Inflammatory macrophage treated with lipopolysaccharide for 4 hours (primary cell): ENCODE data around the gene STARD13.

Experiments
- DNase-seq: peaks from one replicate; pipeline ENCODE4 v3.0.0-alpha.2; 2020

The STARD13 gene

GRCh38 chr13:33107361-33107760 is 178.2 kb downstream of the STARD13 start:
- DNase-seq: no peak

- no peak for DNase-seq
Measured at GRCh38 chr13:33106656-33107360, 178.7 kb downstream of the STARD13 start.

GRCh38 chr13:33105387-33106005 is 180.1 kb downstream of the STARD13 start:
- DNase-seq: peak; percentile 74

GRCh38 chr13:33103457-33103856 is 182.1 kb downstream of the STARD13 start:
- no peak for DNase-seq

DNA sequence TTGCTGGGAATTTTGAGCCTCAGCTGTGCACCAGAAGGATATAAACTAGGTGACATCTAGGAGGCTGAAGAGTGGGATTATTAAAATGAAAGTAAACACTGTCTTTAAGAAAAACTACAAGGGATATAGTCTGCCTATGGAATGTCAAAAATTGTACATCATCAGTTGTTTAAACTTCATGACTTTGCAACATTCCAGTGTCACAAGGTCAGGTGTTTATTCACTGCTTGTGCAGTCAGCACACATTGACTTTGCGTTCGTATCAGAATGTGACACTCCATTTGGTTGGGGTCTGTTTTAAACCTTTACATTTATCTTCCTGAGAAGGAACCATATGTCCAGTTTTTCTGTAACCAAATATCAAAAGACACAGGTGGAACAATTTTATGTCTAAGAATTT is 183.7 kb downstream of the STARD13 start:
- DNase-seq: no peak

GRCh38 chr13:33100886-33101285 is 184.7 kb downstream of the STARD13 start:
- no peak for DNase-seq

DNA sequence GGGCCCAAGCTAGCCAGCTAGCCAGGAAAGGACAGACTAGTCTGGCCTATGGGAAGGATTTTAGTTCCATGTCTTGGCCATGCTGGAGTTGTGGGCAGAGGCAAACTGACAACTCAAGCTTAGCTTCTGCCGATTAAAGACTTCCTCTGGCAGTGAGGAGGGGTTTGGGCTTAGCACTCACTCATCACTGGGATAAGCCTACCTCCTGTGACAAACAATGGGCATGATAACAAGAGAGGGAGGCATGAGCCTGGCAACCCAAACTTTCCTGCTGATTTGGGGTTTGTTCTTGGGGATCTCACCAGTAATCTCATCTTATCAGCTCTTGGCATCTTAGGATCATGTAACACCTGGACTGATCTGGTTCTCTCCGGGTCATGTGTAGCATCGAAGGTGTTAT is 185.7 kb downstream of the STARD13 start:
- DNase-seq: no peak

DNA sequence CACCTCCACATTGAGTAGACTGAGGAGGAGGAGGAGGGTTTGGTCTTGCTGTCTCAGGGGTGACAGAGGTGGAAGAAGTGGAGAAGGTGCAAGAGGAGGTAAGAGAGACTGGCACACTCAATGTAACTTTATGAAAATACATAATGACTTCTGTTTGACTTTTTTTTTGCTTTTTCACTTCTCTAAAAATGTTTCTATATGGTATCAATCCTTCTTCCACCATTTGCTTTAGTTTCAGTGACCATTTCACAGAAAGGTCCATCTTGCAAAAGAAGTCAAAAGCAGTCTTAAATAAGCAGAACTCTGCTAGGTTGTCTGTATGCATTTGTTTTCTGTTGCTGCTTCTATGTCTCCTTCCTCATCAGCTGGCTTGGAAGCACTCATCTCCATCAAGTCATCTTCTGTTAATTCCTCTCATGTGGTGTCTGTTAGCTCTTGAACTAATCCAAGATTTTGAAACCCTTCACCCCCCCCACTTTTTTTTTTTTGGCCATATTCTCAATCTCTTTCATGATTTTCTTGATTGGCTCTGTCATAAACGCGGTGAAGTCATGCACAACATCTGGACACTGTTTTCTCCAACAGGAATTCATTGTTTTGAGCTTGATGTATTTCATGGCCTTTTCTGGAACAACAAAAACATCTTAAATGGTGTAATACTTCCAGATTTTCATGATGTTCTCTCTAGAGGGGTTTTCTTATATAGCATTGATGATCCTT is 188.5 kb downstream of the STARD13 start:
- DNase-seq: peak; percentile 16

GRCh38 chr13:33092073-33092987 is 193.2 kb downstream of the STARD13 start:
- DNase-seq: no peak

DNA sequence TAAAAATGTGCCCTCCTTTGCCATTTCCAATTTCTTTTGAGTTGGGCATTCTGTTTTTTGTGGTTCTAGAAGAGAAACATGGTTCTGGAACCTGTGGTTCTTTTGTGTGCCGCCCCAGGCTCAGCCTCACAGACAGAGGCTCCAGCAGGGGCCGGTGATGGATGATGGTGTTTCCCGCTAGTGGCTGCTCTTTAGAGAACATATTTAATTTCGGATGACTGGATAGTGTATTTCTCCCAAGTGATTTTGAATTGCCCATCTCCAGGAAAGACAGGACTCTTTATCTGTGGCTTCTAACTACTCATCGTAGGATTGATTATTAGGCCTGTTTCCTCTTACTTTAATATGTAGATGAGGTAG is 194.2 kb downstream of the STARD13 start:
- DNase-seq: no peak

- DNase-seq: no peak
Measured at GRCh38 chr13:33090755-33091414, 194.7 kb downstream of the STARD13 start.

DNA sequence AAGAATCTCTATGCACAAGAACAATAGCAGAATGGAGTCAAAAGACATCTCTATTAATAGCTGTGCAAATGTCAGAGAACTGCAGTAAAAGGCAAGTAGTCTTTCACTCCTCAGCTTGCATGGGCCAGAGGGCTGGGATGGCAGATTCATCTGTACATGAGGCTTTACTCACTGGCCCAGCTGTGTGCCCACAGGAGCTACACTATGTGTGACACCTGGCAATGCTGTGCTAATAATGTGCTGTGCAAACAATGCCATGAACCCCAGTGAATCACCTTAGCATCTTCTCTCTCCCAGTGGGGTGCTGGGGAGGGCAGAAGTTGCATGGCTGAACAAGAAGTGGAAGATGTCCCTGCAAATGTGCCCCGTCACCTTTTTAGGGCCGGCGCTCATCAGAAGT is 196.2 kb downstream of the STARD13 start:
- DNase-seq: no peak

DNA sequence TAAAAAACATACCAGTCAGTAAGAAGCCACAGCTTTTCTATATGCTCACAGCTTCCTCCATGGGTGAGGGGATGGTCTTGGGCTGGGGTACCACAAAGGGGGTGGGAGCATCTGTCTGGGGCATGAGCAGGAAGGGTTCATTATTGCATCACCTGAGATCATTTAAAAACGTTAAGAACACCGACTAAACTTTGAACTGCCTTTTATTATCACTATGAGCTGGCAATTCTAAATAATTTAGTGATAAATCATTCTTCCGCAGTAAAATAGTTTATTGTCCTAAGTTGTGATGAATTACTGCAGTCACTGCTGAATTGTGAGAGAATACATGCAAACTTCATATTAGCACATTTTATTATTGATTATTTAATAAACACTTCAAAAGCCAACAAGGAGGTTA is 197.8 kb downstream of the STARD13 start:
- no peak for DNase-seq

DNA sequence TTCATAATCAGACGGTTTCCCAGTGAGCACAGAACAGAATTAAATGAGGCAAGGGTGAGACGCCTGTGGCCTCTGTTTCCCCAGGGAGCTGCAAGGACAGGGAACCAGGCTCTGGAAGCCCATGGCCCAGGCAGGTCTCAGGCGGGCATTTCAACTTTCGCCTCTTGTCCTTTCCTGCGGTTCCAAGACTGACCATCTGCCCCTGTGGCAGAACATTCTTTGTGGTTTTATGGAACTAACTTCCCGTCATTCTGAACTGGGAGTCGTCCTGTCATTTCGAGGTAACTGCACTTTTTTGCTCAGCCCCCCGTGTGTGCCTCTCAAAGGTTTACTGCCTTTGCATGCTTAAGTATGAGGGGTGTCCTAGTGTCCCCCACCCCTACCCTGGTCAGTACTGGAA is 198.5 kb downstream of the STARD13 start:
- no peak for DNase-seq

GRCh38 chr13:33083054-33083453 is 202.5 kb downstream of the STARD13 start:
- DNase-seq: no peak

DNA sequence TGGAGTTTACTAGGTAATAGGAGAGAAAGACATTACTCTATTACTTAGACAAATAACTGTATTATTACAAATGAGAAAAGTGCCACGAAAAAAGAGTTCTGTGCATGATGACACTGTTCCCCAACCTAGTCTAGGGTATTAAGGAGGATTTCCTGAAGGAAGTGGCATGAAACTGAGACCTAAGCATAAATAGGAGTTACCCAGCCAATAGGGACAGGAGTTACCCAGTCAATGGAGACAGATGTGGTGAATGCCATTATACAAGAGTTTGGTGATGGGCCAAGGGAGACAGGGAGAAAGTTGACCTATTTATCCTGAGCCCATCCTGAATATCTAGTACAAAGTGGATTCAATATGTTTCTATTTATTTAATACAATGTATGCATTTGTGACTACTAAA is 203.9 kb downstream of the STARD13 start:
- no peak for DNase-seq

- no peak for DNase-seq
Measured at GRCh38 chr13:33080972-33081590, 204.5 kb downstream of the STARD13 start.

DNA sequence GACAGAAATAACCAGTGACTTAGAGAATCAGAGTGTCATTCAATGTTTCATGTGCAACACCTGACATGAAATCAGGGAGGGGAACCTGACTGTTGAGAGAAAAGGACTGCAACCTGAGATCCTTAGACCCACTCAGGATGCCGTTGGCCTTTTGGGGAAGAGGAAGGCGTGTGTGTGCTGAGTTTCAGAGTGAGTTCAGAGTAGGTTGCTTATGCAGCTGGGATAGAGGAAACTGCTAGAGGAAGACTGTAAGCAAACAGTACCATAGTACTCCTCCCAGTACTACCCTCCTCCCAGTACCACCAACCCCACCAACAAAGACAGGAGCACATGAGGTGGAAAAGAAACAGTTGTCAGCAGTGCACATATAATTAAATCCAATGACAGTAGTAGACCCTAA is 205.6 kb downstream of the STARD13 start:
- peak; percentile 30 for DNase-seq

GRCh38 chr13:33078263-33078662 is 207.3 kb downstream of the STARD13 start:
- DNase-seq: no peak

GRCh38 chr13:33076001-33076992 is 209.3 kb downstream of the STARD13 start:
- no peak for DNase-seq

DNA sequence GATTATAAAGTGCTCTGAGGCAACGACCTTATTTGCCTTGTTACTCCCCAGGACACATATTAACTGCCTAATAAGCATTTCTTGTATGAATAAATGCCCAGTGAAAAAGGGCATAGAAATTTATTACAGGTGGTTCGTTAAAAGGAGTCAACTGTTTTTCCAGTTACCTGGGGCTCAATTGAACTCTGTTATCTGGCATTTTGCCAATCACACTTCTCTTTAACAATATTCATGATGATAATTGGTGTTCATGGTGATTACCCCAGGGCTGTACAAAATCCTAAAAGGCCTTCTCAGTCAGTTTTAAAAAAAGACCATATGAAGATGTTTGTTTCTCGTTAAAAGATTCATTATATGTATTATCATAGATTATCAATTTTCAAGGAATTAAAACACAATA is 212.2 kb downstream of the STARD13 start:
- no peak for DNase-seq
